ENCODE results near the gene CDC42. TPM values are rescaled to one million over a fixed set of nuclear protein-coding genes. Genes with fewer than 3 reads are reported as not detected.

CDC42 gene
- total RNA-seq, 1 experiment from 2014 or later: 217 TPM

DNA sequence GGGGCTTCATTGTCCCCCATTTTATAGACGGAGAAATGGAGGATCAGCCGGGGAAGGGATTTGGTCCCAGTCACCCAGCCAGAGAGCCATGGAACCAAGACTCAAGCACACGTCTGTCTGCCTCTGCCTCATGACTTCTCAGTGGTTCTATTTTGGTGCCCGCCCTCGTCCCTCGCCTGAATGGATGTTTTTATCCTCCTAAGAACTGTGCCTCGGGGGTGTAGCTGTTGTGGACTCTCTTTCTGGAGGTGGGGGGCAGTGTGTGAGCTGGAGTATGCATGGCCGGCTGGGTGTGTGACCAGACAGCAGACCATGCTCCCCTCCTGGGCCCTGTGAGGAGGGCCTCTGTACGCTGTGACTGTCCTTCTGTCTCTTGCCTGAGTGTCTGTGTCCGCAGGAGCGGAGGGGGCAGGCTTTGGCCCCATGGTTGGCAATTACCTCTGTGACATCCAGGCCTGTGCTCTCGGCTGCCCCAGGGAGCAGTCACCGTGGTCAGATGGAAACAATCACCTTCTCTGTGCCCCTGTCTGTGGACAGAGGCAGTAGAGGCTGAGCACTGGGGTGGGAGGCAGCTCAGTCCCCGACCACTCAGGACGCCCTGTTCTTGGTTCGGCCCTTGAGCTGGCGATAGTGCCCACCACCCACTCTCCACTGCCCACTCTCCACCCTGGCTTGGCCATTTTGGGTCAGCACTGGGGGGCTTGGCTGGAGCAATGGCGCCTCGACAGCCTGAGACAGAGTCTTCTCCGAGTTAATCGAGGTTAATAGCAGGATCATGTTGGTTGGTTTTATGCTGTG lies 70.0 kb downstream of the CDC42 start:
- H3K79me2 ChIP-seq (ENCODE audit: insufficient read depth, low read length): no peaks in the 10 kb centered on the region
- H3K9ac ChIP-seq (ENCODE audit: low read length): no peak overlapping the region
- TF ChIP-seq CTCF (IDR thresholded peaks at IDR 0.05 in 2 of 3, conservative IDR thresholded peaks at IDR 0.05 in 1 of 3; ENCODE audit: borderline replicate concordance in 1 of 3, insufficient read depth in 1 of 3, low read depth in 2 of 3, low read length in 2 of 3) (no peak), RAD21 (IDR thresholded peaks at IDR 0.05; ENCODE audit: low read depth) (no peak), ELF1 (IDR thresholded peaks at IDR 0.05; ENCODE audit: borderline replicate concordance, low read depth) (no peak), CBX3 (IDR thresholded peaks at IDR 0.05; ENCODE audit: low read depth) (no peak), FOSL1 (IDR thresholded peaks at IDR 0.05; ENCODE audit: low read depth) (no peak), EZH2 (IDR thresholded peaks at IDR 0.05) (no peak), EZH2phosphoT487 (IDR thresholded peaks at IDR 0.05; ENCODE audit: borderline replicate concordance) (no peak), CEBPB (IDR thresholded peaks at IDR 0.05; ENCODE audit: low read depth) (no peak)
- TF ChIP-seq, protein P1, sequence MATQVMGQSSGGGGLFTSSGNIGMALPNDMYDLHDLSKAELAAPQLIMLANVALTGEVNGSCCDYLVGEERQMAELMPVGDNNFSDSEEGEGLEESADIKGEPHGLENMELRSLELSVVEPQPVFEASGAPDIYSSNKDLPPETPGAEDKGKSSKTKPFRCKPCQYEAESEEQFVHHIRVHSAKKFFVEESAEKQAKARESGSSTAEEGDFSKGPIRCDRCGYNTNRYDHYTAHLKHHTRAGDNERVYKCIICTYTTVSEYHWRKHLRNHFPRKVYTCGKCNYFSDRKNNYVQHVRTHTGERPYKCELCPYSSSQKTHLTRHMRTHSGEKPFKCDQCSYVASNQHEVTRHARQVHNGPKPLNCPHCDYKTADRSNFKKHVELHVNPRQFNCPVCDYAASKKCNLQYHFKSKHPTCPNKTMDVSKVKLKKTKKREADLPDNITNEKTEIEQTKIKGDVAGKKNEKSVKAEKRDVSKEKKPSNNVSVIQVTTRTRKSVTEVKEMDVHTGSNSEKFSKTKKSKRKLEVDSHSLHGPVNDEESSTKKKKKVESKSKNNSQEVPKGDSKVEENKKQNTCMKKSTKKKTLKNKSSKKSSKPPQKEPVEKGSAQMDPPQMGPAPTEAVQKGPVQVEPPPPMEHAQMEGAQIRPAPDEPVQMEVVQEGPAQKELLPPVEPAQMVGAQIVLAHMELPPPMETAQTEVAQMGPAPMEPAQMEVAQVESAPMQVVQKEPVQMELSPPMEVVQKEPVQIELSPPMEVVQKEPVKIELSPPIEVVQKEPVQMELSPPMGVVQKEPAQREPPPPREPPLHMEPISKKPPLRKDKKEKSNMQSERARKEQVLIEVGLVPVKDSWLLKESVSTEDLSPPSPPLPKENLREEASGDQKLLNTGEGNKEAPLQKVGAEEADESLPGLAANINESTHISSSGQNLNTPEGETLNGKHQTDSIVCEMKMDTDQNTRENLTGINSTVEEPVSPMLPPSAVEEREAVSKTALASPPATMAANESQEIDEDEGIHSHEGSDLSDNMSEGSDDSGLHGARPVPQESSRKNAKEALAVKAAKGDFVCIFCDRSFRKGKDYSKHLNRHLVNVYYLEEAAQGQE (IDR thresholded peaks at IDR 0.05; ENCODE audit: low read depth): no peak
- TF ChIP-seq, protein P2, sequence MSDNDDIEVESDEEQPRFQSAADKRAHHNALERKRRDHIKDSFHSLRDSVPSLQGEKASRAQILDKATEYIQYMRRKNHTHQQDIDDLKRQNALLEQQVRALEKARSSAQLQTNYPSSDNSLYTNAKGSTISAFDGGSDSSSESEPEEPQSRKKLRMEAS (IDR thresholded peaks at IDR 0.05): no peak
- TF ChIP-seq, protein P3, sequence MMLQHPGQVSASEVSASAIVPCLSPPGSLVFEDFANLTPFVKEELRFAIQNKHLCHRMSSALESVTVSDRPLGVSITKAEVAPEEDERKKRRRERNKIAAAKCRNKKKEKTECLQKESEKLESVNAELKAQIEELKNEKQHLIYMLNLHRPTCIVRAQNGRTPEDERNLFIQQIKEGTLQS (IDR thresholded peaks at IDR 0.05): no peak
- no peaks in the 10 kb centered on the region for H3K9me3 ChIP-seq (ENCODE audit: control insufficient read depth in 1 of 2, insufficient read depth in 1 of 2, low read depth in 1 of 2, low read length in 2 of 2)
- no peaks in the 10 kb centered on the region for H3K36me3 ChIP-seq (ENCODE audit: control insufficient read depth in 1 of 2, insufficient read depth in 2 of 2, low read length in 2 of 2)
- no peak overlapping the region for H3K27ac ChIP-seq (ENCODE audit: low read depth, low read length)
- CTCF ChIA-PET: no interaction called here
- H4K20me1 ChIP-seq (ENCODE audit: insufficient read depth): no peaks in the 10 kb centered on the region
- intact Hi-C loops (cut with micrococcal nuclease): no loop called here
- no peaks in the 10 kb centered on the region for H3K9me2 ChIP-seq (ENCODE audit: insufficient read depth)
- H3K4me3 ChIP-seq (replicated peaks in 1 of 2; ENCODE audit: low read depth in 1 of 2, low read length in 2 of 2): no peak overlapping the region
- ATAC-seq: no peak
- no peak overlapping the region for H2AFZ ChIP-seq (ENCODE audit: low read depth, low read length, poor library complexity, severe bottlenecking)
- H3K4me1 ChIP-seq (ENCODE audit: control insufficient read depth in 1 of 2, insufficient read depth in 2 of 2, low read length in 2 of 2): no peaks in the 10 kb centered on the region
- DNase-seq (ENCODE audit: low read depth, low spot score): no peak
- no peaks in the 10 kb centered on the region for H3K27me3 ChIP-seq (ENCODE audit: insufficient read depth, low read length)
- no peak overlapping the region for H3K4me2 ChIP-seq (ENCODE audit: low read length)
- POLR2A ChIA-PET: no interaction called here
- BruUV-seq (replicated peaks): no TSS peak
- RAD21 ChIA-PET (ENCODE audit: low non-redundant PET in 1 of 2, low total read pairs in 2 of 2, uncharacterized antibody in 2 of 2, unreplicated experiment in 2 of 2): no interaction called here
